Small intestine (tissue), 7 donors: ENCODE data around the gene C6orf132. TPM values are rescaled to one million over a fixed set of nuclear protein-coding genes. Genes with fewer than 3 reads are reported as not detected.
"Not testable (repeated sequence)": the region's sequence is repeated elsewhere in the genome, so short reads cannot be mapped to it uniquely, and the experiment has no call there.

Source experiments
- DNase-seq, 2 donors: peaks; one replicate each; pipeline versions ENCODE4 v3.0.0 to v3.0.0-alpha.2; 2013
- FAIRE-seq: peaks from 2 replicates; lab custom pipeline; 2012; peaks lifted over from hg19 to GRCh38; lab: Jason Lieb, UNC
- H3K27ac ChIP-seq, 3 donors: one replicate each; pipeline ENCODE4 v1.5.1; 2013; ENCODE audit warnings: low read length in 2 of 3, mild to moderate bottlenecking in 2 of 3, control low read depth in 1 of 3, inconsistent platforms in 1 of 3, low read depth in 1 of 3, moderate library complexity in 1 of 3
- H3K27me3 ChIP-seq, 3 donors: one replicate each; pipeline ENCODE4 v1.6.1; 2013; ENCODE audit warnings: low read length in 3 of 3, inconsistent platforms in 1 of 3; ENCODE audit not compliant: control insufficient read depth in 3 of 3, insufficient read depth in 3 of 3
- H3K36me3 ChIP-seq, 3 donors: one replicate each; pipeline ENCODE4 v1.6.1; 2013; ENCODE audit warnings: low read length in 3 of 3, inconsistent platforms in 1 of 3, low read depth in 1 of 3, mild to moderate bottlenecking in 1 of 3, moderate library complexity in 1 of 3; ENCODE audit not compliant: control insufficient read depth in 3 of 3, insufficient read depth in 2 of 3
- H3K4me1 ChIP-seq, 3 donors: one replicate each; pipeline ENCODE4 v1.6.1; 2013; ENCODE audit warnings: low read length in 2 of 3, inconsistent platforms in 1 of 3, low read depth in 1 of 3, mild to moderate bottlenecking in 1 of 3, moderate library complexity in 1 of 3; ENCODE audit not compliant: control insufficient read depth in 3 of 3, insufficient read depth in 2 of 3
- H3K4me3 ChIP-seq, 3 donors: one replicate each; pipeline ENCODE4 v1.5.1; 2013; ENCODE audit warnings: low read length in 3 of 3, control low read depth in 1 of 3, inconsistent platforms in 1 of 3, low read depth in 1 of 3, mild to moderate bottlenecking in 1 of 3, moderate library complexity in 1 of 3
- H3K9me3 ChIP-seq, 2 donors: one replicate each; pipeline ENCODE4 v1.6.1; 2013; ENCODE audit warnings: low read depth in 1 of 2, low read length in 1 of 2; ENCODE audit not compliant: control insufficient read depth in 2 of 2, insufficient read depth in 1 of 2
- WGBS, 3 donors: extraction: QIAGEN DNeasy Blood & Tissue Kit; methylation state at CpG; one replicate each; pipeline ENCODE4 v1.1.7; 2013; 5-methylcytosine and 5-hydroxymethylcytosine counted together
- polyA plus RNA-seq, 4 donors: library from polyadenylated mRNA; stranded (reverse) in 3 of 4; unstranded in 1 of 4; fragments of 200-250 nt in 3 of 4; fragments of 120-200 nt in 1 of 4; gene quantifications; one replicate each; pipeline versions ENCODE4 v1.2.1 to v1.2.3, GENCODE V29; 2013
- donor health status: healthy with polysubstance abuse.
- donor health status: control.
- donor health status: control.
- donor health status: Bipolar disorder and iron deficiency.
- donor health status: healthy.

The C6orf132 gene
- polyA plus RNA-seq, 4 donors, result 44.1 to 198 (median 85.7) TPM

- Histone ChIP-seq H3K4me3 (no peak overlapping the region), H3K9me3 (no peaks in the 10 kb centered on the region), H3K36me3 (no peaks in the 10 kb centered on the region), H3K27ac (no peak overlapping the region), H3K27me3 (peaks cover 0 to 4% (median 0%) of the 10 kb centered on the region in 3 donors), H3K4me1 (peaks cover 0 to 6% (median 0%) of the 10 kb centered on the region in 3 donors)
- DNase-seq (no peak), FAIRE-seq (no peak)
- WGBS, 3 donors, result 64 to 79% (median 66%) methylated on average over 3 of the region's 3 CpGs
These were observed 14.2 kb upstream of the C6orf132 start for GRCh38 chr6:42156638-42157037.

GRCh38 chr6:42155293-42155692, 12.9 kb upstream of the C6orf132 start:
- FAIRE-seq, result no peak
- H3K27ac ChIP-seq, result no peak overlapping the region

GRCh38 chr6:42154461-42155209, 12.2 kb upstream of the C6orf132 start:
- Histone ChIP-seq H3K36me3 (no peaks in the 10 kb centered on the region), H3K9me3 (no peaks in the 10 kb centered on the region), H3K4me1 (peaks cover 0 to 10% (median 0%) of the 10 kb centered on the region in 3 donors), H3K4me3 (no peak overlapping the region), H3K27ac (no peak overlapping the region), H3K27me3 (peaks cover 0 to 4% (median 0%) of the 10 kb centered on the region in 3 donors)
- no peak for FAIRE-seq
- no peak for DNase-seq

More at GRCh38 chr6:42155293-42155692, 12.9 kb upstream of the C6orf132 start:
- Histone ChIP-seq H3K36me3 (no peaks in the 10 kb centered on the region), H3K4me1 (peaks cover 0 to 10% (median 0%) of the 10 kb centered on the region in 3 donors), H3K27me3 (peaks cover 0 to 4% (median 0%) of the 10 kb centered on the region in 3 donors), H3K4me3 (no peak overlapping the region), H3K9me3 (no peaks in the 10 kb centered on the region)
- 85 to 95% (median 88%) methylated on average over 4 of the region's 4 CpGs for WGBS, 3 donors
- no peak for DNase-seq

GRCh38 chr6:42153921-42154320, 11.5 kb upstream of the C6orf132 start:
- DNase-seq (peak in 1 of 2 donors; percentile 33), FAIRE-seq (no peak)
- H3K36me3 ChIP-seq, result no peaks in the 10 kb centered on the region
- H3K27ac ChIP-seq, result no peak overlapping the region
- 26 to 59% (median 39%) methylated on average over 5 of the region's 5 CpGs for WGBS, 3 donors
- H3K27me3 ChIP-seq, result no peaks in the 10 kb centered on the region
- no peaks in the 10 kb centered on the region for H3K9me3 ChIP-seq
- peaks cover 0 to 17% (median 0%) of the 10 kb centered on the region in 3 donors for H3K4me1 ChIP-seq
- H3K4me3 ChIP-seq, result no peak overlapping the region

GRCh38 chr6:42152528-42153213, 10.3 kb upstream of the C6orf132 start:
- not testable (repeated sequence) for H3K27me3 ChIP-seq, DNase-seq, H3K4me3 ChIP-seq, H3K36me3 ChIP-seq, H3K9me3 ChIP-seq, H3K27ac ChIP-seq, FAIRE-seq
- WGBS, 3 donors, result 86 to 88% (median 87%) methylated on average over 3 of the region's 4 CpGs
- H3K4me1 ChIP-seq, result peaks cover 0 to 26% (median 3%) of the 10 kb centered on the region in 3 donors

- H3K9me3 ChIP-seq, result no peaks in the 10 kb centered on the region
- H3K27ac ChIP-seq, result peak overlapping the region in 1 of 3 donors; percentile 93
- 81 to 86% (median 84%) methylated on average over 8 of the region's 8 CpGs for WGBS, 3 donors
- no peak for DNase-seq
- H3K4me3 ChIP-seq, result no peak overlapping the region
- no peak for FAIRE-seq
- peaks cover 0 to 30% (median 3%) of the 10 kb centered on the region in 3 donors for H3K4me1 ChIP-seq
- no peaks in the 10 kb centered on the region for H3K36me3 ChIP-seq
- no peaks in the 10 kb centered on the region for H3K27me3 ChIP-seq
These were observed 9.6 kb upstream of the C6orf132 start for GRCh38 chr6:42152024-42152423.

GRCh38 chr6:42150254-42150653, 7.8 kb upstream of the C6orf132 start:
- no peak for DNase-seq
- Histone ChIP-seq H3K9me3 (no peaks in the 10 kb centered on the region), H3K4me3 (no peak overlapping the region), H3K4me1 (peaks cover 0 to 30% (median 3%) of the 10 kb centered on the region in 3 donors), H3K27ac (no peak overlapping the region), H3K27me3 (no peaks in the 10 kb centered on the region), H3K36me3 (no peaks in the 10 kb centered on the region)
- 89 to 94% (median 91%) methylated on average over 8 of the region's 8 CpGs for WGBS, 3 donors
- FAIRE-seq, result no peak

GRCh38 chr6:42148058-42148457, 5.6 kb upstream of the C6orf132 start:
- H3K27ac ChIP-seq, result peak overlapping the region in 1 of 3 donors; percentile 68
- WGBS, 3 donors, result 10 to 43% (median 29%) methylated on average over 3 of the region's 3 CpGs
- DNase-seq (peak; percentile 62 to 86), FAIRE-seq (no peak)
- no peak overlapping the region for H3K4me3 ChIP-seq
- no peaks in the 10 kb centered on the region for H3K27me3 ChIP-seq
- no peaks in the 10 kb centered on the region for H3K9me3 ChIP-seq
- H3K4me1 ChIP-seq, result peaks cover 0 to 24% (median 3%) of the 10 kb centered on the region in 3 donors
- H3K36me3 ChIP-seq, result no peaks in the 10 kb centered on the region
